T-helper 2 cell treated with Interferon-gamma antibody and Interleukin-4, amounts not matched to agents 5 μg/mL and 100 μg/mL, for 36 hours (primary cell): ENCODE results near the gene HDAC3.
"Not testable (repeated sequence)": the region's sequence is repeated elsewhere in the genome, so short reads cannot be mapped to it uniquely, and the experiment has no call there.

Experiments
- DNase-seq: peaks from one replicate; pipeline ENCODE4 v3.0.0; 2021; ENCODE audit warnings: low spot score
- H3K27ac Mint-ChIP-seq: one replicate; pipeline ENCODE4 v1.8.0; 2021; ENCODE audit warnings: mild to moderate bottlenecking, mixed read lengths
- H3K27me3 Mint-ChIP-seq: one replicate; pipeline ENCODE4 v1.8.0; 2021; ENCODE audit warnings: low read depth, mixed read lengths
- H3K36me3 Mint-ChIP-seq: one replicate; pipeline ENCODE4 v1.8.0; 2021; ENCODE audit warnings: low read depth, mixed read lengths
- H3K4me1 Mint-ChIP-seq: one replicate; pipeline ENCODE4 v1.8.0; 2021; ENCODE audit warnings: low read depth, mixed read lengths
- H3K4me3 Mint-ChIP-seq: one replicate; pipeline ENCODE4 v1.8.0; 2022; ENCODE audit warnings: mild to moderate bottlenecking, moderate library complexity, mixed read lengths
- H3K9me3 Mint-ChIP-seq: one replicate; pipeline ENCODE4 v1.8.0; 2021; ENCODE audit warnings: mixed read lengths

The HDAC3 gene

GRCh38 chr5:141611289-141611688 is 25.4 kb downstream of the HDAC3 start:
- H3K4me1 Mint-ChIP-seq, result peaks cover 68% of the 10 kb centered on the region
- peak overlapping the region; percentile 60 for H3K27ac Mint-ChIP-seq
- H3K9me3 Mint-ChIP-seq, result no peaks in the 10 kb centered on the region
- H3K4me3 Mint-ChIP-seq, result peak overlapping the region; percentile 45
- H3K36me3 Mint-ChIP-seq, result peaks cover 55% of the 10 kb centered on the region
- H3K27me3 Mint-ChIP-seq, result no peaks in the 10 kb centered on the region
- DNase-seq, result no peak

GRCh38 chr5:141609921-141610320 is 26.7 kb downstream of the HDAC3 start:
- not testable (repeated sequence) for DNase-seq
- H3K4me3 Mint-ChIP-seq, result peak overlapping the region; percentile 39

GRCh38 chr5:141609044-141609443 is 27.6 kb downstream of the HDAC3 start:
- H3K36me3 Mint-ChIP-seq, result peaks cover 53% of the 10 kb centered on the region
- no peaks in the 10 kb centered on the region for H3K27me3 Mint-ChIP-seq

More at GRCh38 chr5:141609921-141610320, 26.7 kb downstream of the HDAC3 start:
- Mint-ChIP-seq H3K27ac (peak overlapping the region; percentile 60), H3K36me3 (peaks cover 53% of the 10 kb centered on the region), H3K4me1 (peaks cover 72% of the 10 kb centered on the region)
- H3K9me3 Mint-ChIP-seq, H3K27me3 Mint-ChIP-seq: not testable (repeated sequence)

GRCh38 chr5:141608557-141608956 is 28.1 kb downstream of the HDAC3 start:
- Mint-ChIP-seq H3K27ac (peak overlapping the region; percentile 76), H3K4me3 (peak overlapping the region; percentile 64), H3K27me3 (no peaks in the 10 kb centered on the region), H3K4me1 (peaks cover 74% of the 10 kb centered on the region), H3K36me3 (peaks cover 53% of the 10 kb centered on the region), H3K9me3 (no peaks in the 10 kb centered on the region)
- no peak for DNase-seq

More at GRCh38 chr5:141609044-141609443, 27.6 kb downstream of the HDAC3 start:
- no peak for DNase-seq
- no peak overlapping the region for H3K27ac Mint-ChIP-seq
- H3K4me1 Mint-ChIP-seq, result peaks cover 73% of the 10 kb centered on the region
- H3K4me3 Mint-ChIP-seq, result peak overlapping the region; percentile 64
- H3K9me3 Mint-ChIP-seq, result no peaks in the 10 kb centered on the region

- no peaks in the 10 kb centered on the region for H3K9me3 Mint-ChIP-seq
- peaks cover 72% of the 10 kb centered on the region for H3K4me1 Mint-ChIP-seq
- peak overlapping the region; percentile 74 for H3K4me3 Mint-ChIP-seq
- no peak for DNase-seq
- H3K27me3 Mint-ChIP-seq, result no peaks in the 10 kb centered on the region
- peak overlapping the region; percentile 90 for H3K27ac Mint-ChIP-seq
- peaks cover 50% of the 10 kb centered on the region for H3K36me3 Mint-ChIP-seq
Measured at GRCh38 chr5:141608046-141608445, 28.6 kb downstream of the HDAC3 start.

GRCh38 chr5:141605523-141606277 is 30.9 kb downstream of the HDAC3 start:
- H3K4me3 Mint-ChIP-seq, result peak overlapping the region; percentile 74
- H3K9me3 Mint-ChIP-seq, result no peaks in the 10 kb centered on the region
- peak overlapping the region; percentile 90 for H3K27ac Mint-ChIP-seq
- no peaks in the 10 kb centered on the region for H3K27me3 Mint-ChIP-seq
- H3K4me1 Mint-ChIP-seq, result peaks cover 71% of the 10 kb centered on the region
- peak; percentile 76 for DNase-seq
- H3K36me3 Mint-ChIP-seq, result peaks cover 38% of the 10 kb centered on the region

GRCh38 chr5:141603923-141604717 is 32.5 kb downstream of the HDAC3 start:
- H3K36me3 Mint-ChIP-seq, result peaks cover 28% of the 10 kb centered on the region
- H3K9me3 Mint-ChIP-seq, result no peaks in the 10 kb centered on the region
- H3K27ac Mint-ChIP-seq, result peak overlapping the region; percentile 90
- peaks cover 78% of the 10 kb centered on the region for H3K4me1 Mint-ChIP-seq
- DNase-seq, result no peak
- H3K27me3 Mint-ChIP-seq, result no peaks in the 10 kb centered on the region
- H3K4me3 Mint-ChIP-seq, result peak overlapping the region; percentile 80

GRCh38 chr5:141602606-141603005 is 34.0 kb downstream of the HDAC3 start:
- no peak for DNase-seq
- Mint-ChIP-seq H3K9me3 (no peaks in the 10 kb centered on the region), H3K27me3 (no peaks in the 10 kb centered on the region), H3K4me1 (peaks cover 80% of the 10 kb centered on the region), H3K27ac (peak overlapping the region; percentile 85), H3K36me3 (peaks cover 21% of the 10 kb centered on the region), H3K4me3 (peak overlapping the region; percentile 65)

- H3K9me3 Mint-ChIP-seq, result no peaks in the 10 kb centered on the region
- peaks cover 63% of the 10 kb centered on the region for H3K4me1 Mint-ChIP-seq
- peak overlapping the region; percentile 63 for H3K27ac Mint-ChIP-seq
- H3K36me3 Mint-ChIP-seq, result peaks cover 20% of the 10 kb centered on the region
- no peaks in the 10 kb centered on the region for H3K27me3 Mint-ChIP-seq
- H3K4me3 Mint-ChIP-seq, result peak overlapping the region; percentile 51
- no peak for DNase-seq
Measured at GRCh38 chr5:141598391-141599345, 38.0 kb downstream of the HDAC3 start.

GRCh38 chr5:141597814-141598213 is 38.8 kb downstream of the HDAC3 start:
- Mint-ChIP-seq H3K9me3 (no peaks in the 10 kb centered on the region), H3K4me1 (peaks cover 60% of the 10 kb centered on the region), H3K36me3 (peaks cover 19% of the 10 kb centered on the region), H3K27ac (no peak overlapping the region), H3K4me3 (peak overlapping the region; percentile 14), H3K27me3 (no peaks in the 10 kb centered on the region)
- DNase-seq, result no peak

GRCh38 chr5:141597394-141597793 is 39.3 kb downstream of the HDAC3 start:
- peak overlapping the region; percentile 35 for H3K27ac Mint-ChIP-seq
- no peaks in the 10 kb centered on the region for H3K9me3 Mint-ChIP-seq
- peak overlapping the region; percentile 41 for H3K4me3 Mint-ChIP-seq
- no peaks in the 10 kb centered on the region for H3K27me3 Mint-ChIP-seq
- no peak for DNase-seq
- peaks cover 16% of the 10 kb centered on the region for H3K36me3 Mint-ChIP-seq
- peaks cover 60% of the 10 kb centered on the region for H3K4me1 Mint-ChIP-seq

GRCh38 chr5:141596867-141597266 is 39.8 kb downstream of the HDAC3 start:
- H3K27ac Mint-ChIP-seq, result peak overlapping the region; percentile 9
- DNase-seq, result no peak
- no peaks in the 10 kb centered on the region for H3K27me3 Mint-ChIP-seq
- H3K4me3 Mint-ChIP-seq, result no peak overlapping the region
- H3K36me3 Mint-ChIP-seq, result peaks cover 20% of the 10 kb centered on the region
- no peaks in the 10 kb centered on the region for H3K9me3 Mint-ChIP-seq
- H3K4me1 Mint-ChIP-seq, result peaks cover 61% of the 10 kb centered on the region

- Mint-ChIP-seq H3K27me3 (no peaks in the 10 kb centered on the region), H3K4me3 (no peak overlapping the region), H3K9me3 (no peaks in the 10 kb centered on the region), H3K36me3 (peaks cover 36% of the 10 kb centered on the region), H3K27ac (no peak overlapping the region), H3K4me1 (peaks cover 29% of the 10 kb centered on the region)
- DNase-seq, result no peak
Measured at GRCh38 chr5:141590127-141590526, 46.5 kb downstream of the HDAC3 start.
